ENCODE measurements around the gene TMEM184A.

DNA sequence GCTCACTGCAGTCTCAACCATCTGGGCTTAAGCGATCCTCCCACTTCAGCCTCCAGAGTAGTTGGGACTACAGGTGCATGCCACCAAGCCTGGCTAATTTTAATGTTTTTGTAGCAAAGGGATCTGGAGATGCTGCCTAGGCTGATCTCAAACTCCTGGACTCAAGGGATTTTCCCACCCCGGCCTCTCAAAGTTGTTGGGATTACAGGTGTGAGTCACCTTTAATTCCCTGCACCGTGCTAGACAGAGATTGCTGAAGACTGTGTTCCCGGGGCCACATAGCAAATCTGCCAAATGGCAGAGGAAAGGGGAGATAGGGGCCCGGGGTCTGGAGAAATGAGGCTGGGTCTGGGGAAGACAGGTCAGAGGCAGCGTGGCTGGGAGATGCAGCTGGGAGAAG, 34.5 kb upstream of the TMEM184A start:
- TF ChIP-seq, protein P1, sequence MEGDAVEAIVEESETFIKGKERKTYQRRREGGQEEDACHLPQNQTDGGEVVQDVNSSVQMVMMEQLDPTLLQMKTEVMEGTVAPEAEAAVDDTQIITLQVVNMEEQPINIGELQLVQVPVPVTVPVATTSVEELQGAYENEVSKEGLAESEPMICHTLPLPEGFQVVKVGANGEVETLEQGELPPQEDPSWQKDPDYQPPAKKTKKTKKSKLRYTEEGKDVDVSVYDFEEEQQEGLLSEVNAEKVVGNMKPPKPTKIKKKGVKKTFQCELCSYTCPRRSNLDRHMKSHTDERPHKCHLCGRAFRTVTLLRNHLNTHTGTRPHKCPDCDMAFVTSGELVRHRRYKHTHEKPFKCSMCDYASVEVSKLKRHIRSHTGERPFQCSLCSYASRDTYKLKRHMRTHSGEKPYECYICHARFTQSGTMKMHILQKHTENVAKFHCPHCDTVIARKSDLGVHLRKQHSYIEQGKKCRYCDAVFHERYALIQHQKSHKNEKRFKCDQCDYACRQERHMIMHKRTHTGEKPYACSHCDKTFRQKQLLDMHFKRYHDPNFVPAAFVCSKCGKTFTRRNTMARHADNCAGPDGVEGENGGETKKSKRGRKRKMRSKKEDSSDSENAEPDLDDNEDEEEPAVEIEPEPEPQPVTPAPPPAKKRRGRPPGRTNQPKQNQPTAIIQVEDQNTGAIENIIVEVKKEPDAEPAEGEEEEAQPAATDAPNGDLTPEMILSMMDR (IDR thresholded peaks at IDR 0.05): no peak
- TF ChIP-seq EP300 (IDR thresholded peaks at IDR 0.05) (no peak), POLR2A (IDR thresholded peaks at IDR 0.05) (no peak)
